Astrocyte of the hippocampus (primary cell): ENCODE measurements around the gene TADA2B.

ENCODE experiments used
- DNase-seq: peaks from one replicate; pipeline ENCODE4 v3.0.0; 2011; ENCODE audit warnings: low read depth, low spot score

TADA2B gene

GRCh38 chr4:7018281-7018680 is 24.9 kb upstream of the TADA2B start:
- DNase-seq, result no peak

- no peak for DNase-seq
These were observed 23.8 kb upstream of the TADA2B start for GRCh38 chr4:7019367-7019766.

- DNase-seq, result peak; percentile 23
These were observed 22.9 kb upstream of the TADA2B start for GRCh38 chr4:7020290-7020689.

GRCh38 chr4:7020856-7021255 is 22.3 kb upstream of the TADA2B start:
- no peak for DNase-seq

- DNase-seq, result no peak
These were observed 21.8 kb upstream of the TADA2B start for GRCh38 chr4:7021355-7021754.

GRCh38 chr4:7021930-7022664 is 21.1 kb upstream of the TADA2B start:
- DNase-seq, result peak; percentile 82

GRCh38 chr4:7023486-7023885 is 19.7 kb upstream of the TADA2B start:
- no peak for DNase-seq

GRCh38 chr4:7023901-7024300 is 19.3 kb upstream of the TADA2B start:
- no peak for DNase-seq

GRCh38 chr4:7024336-7024890 is 18.8 kb upstream of the TADA2B start:
- DNase-seq, result no peak

GRCh38 chr4:7025040-7025602 is 18.1 kb upstream of the TADA2B start:
- no peak for DNase-seq

- no peak for DNase-seq
These were observed 17.1 kb upstream of the TADA2B start for GRCh38 chr4:7026107-7026506.

- DNase-seq, result no peak
These were observed 15.9 kb upstream of the TADA2B start for GRCh38 chr4:7027284-7027683.

GRCh38 chr4:7027913-7028312 is 15.3 kb upstream of the TADA2B start:
- DNase-seq, result no peak

- DNase-seq, result no peak
These were observed 14.0 kb upstream of the TADA2B start for GRCh38 chr4:7029212-7029611.

- DNase-seq, result no peak
These were observed 13.3 kb upstream of the TADA2B start for GRCh38 chr4:7029921-7030320.

- DNase-seq, result no peak
These were observed 12.3 kb upstream of the TADA2B start for GRCh38 chr4:7030856-7031255.

- DNase-seq, result no peak
These were observed 11.4 kb upstream of the TADA2B start for GRCh38 chr4:7031558-7032449.

- no peak for DNase-seq
These were observed 10.6 kb upstream of the TADA2B start for GRCh38 chr4:7032596-7032995.

GRCh38 chr4:7034262-7035081 is 8.7 kb upstream of the TADA2B start:
- DNase-seq, result peak; percentile 91

GRCh38 chr4:7037425-7037824 is 5.7 kb upstream of the TADA2B start:
- DNase-seq, result no peak

GRCh38 chr4:7040765-7041164 is 2.4 kb upstream of the TADA2B start:
- DNase-seq, result no peak
